Thyroid gland (tissue), 4 donors: ENCODE data around the gene EPHA2.
"Not testable (repeated sequence)": the region's sequence is repeated elsewhere in the genome, so short reads cannot be mapped to it uniquely, and the experiment has no call there.

Experiments
- POLR2A ChIP-seq, 2 donors: fragments of 450-650 bp; IDR thresholded peaks; one replicate each; pipeline ENCODE4 v1.6.1; 2017; ENCODE audit warnings: antibody characterized with exemption in 2 of 2, mild to moderate bottlenecking in 2 of 2, moderate library complexity in 1 of 2
- TF ChIP-seq, protein P1 (sequence below), 6 experiments: fragments of 200-600 bp in 3 of 6; fragments of 450-650 bp in 3 of 6; sonication (generic) in 3 of 6; IDR thresholded peaks; one replicate each; pipeline ENCODE4 v1.5.1; 2016 to 2019; ENCODE audit warnings: antibody characterized with exemption in 6 of 6, mild to moderate bottlenecking in 2 of 6, inconsistent platforms in 1 of 6, moderate library complexity in 1 of 6

- TF ChIP-seq, protein P1, sequence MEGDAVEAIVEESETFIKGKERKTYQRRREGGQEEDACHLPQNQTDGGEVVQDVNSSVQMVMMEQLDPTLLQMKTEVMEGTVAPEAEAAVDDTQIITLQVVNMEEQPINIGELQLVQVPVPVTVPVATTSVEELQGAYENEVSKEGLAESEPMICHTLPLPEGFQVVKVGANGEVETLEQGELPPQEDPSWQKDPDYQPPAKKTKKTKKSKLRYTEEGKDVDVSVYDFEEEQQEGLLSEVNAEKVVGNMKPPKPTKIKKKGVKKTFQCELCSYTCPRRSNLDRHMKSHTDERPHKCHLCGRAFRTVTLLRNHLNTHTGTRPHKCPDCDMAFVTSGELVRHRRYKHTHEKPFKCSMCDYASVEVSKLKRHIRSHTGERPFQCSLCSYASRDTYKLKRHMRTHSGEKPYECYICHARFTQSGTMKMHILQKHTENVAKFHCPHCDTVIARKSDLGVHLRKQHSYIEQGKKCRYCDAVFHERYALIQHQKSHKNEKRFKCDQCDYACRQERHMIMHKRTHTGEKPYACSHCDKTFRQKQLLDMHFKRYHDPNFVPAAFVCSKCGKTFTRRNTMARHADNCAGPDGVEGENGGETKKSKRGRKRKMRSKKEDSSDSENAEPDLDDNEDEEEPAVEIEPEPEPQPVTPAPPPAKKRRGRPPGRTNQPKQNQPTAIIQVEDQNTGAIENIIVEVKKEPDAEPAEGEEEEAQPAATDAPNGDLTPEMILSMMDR (IDR thresholded peaks at IDR 0.05): not testable (repeated sequence)
- not testable (repeated sequence) for TF ChIP-seq POLR2A (IDR thresholded peaks at IDR 0.05)
Observed at GRCh38 chr1:16196139-16196538, 40.3 kb upstream of the EPHA2 start.
